GM12878 (cell line): ENCODE measurements around the gene PALMD. TPM values are rescaled to one million over a fixed set of nuclear protein-coding genes. Genes with fewer than 3 reads are reported as not detected.

Experiments
- ATAC-seq: fragments of 200-7000 bp; cut with Tn5 transposase; 3 replicates; pipeline ENCODE4 v1.9.1; 2020; ENCODE audit warnings: mild to moderate bottlenecking, moderate library complexity
- BruUV-seq: library from RNA; stranded (reverse); fragments of 400-500 nt; replicated peaks from 2 replicates; lab custom pipeline; 2021; lab: Mats Ljungman, UMichigan
- CTCF ChIA-PET: fragments of 300-600 bp; sonication (Branson Sonifier 250); formaldehyde crosslinking; extraction: SDS; loops from one replicate; lab custom pipeline; 2021; ENCODE audit warnings: inconsistent platforms; lab: Yijun Ruan, JAX
- POLR2A ChIA-PET: fragments of 350-600 bp; formaldehyde crosslinking; extraction: SDS; loops from one replicate; lab custom pipeline; 2021; ENCODE audit warnings: inconsistent platforms; lab: Charles Lee
- RAD21 ChIA-PET: fragments of 300-600 bp; sonication (Branson Sonifier 250); formaldehyde crosslinking; loops from one replicate; lab custom pipeline; 2023; ENCODE audit warnings: antibody characterized with exemption; ENCODE audit not compliant: unreplicated experiment; lab: Charles Lee
- SMC1A ChIA-PET: fragments of 300-600 bp; sonication (Branson Sonifier 250); formaldehyde crosslinking; loops from one replicate; lab custom pipeline; 2023; ENCODE audit not compliant: unreplicated experiment, uncharacterized antibody; lab: Charles Lee
- DNase-seq: peaks from one replicate; pipeline ENCODE4 v3.0.0-alpha.2; 2011; ENCODE audit warnings: low read depth, low spot score
- FAIRE-seq: peaks from 3 replicates; lab custom pipeline; 2011; peaks lifted over from hg19 to GRCh38; lab: Jason Lieb, UNC
- H2AFZ ChIP-seq: 2 replicates; pipeline ENCODE4 v1.6.0; 2011; ENCODE audit warnings: low read depth, low read length, control low read depth; ENCODE audit not compliant: control insufficient read depth
- H3K27ac ChIP-seq: 2 replicates; pipeline ENCODE4 v1.5.1; 2011; ENCODE audit warnings: control low read depth; ENCODE audit not compliant: control insufficient read depth, insufficient read depth
- H3K27me3 ChIP-seq, 2 experiments: replicated peaks in 1 of 2; 2 replicates each; pipeline versions ENCODE4 v1.6.0 to v1.6.1; 2011; ENCODE audit warnings: low read length in 1 of 2; ENCODE audit not compliant: control insufficient read depth in 2 of 2, insufficient read depth in 2 of 2
- H3K36me3 ChIP-seq, 2 experiments: 2 replicates each; pipeline ENCODE4 v1.5.1; 2011; ENCODE audit warnings: low read length in 1 of 2; ENCODE audit not compliant: control insufficient read depth in 2 of 2, insufficient read depth in 2 of 2
- H3K4me1 ChIP-seq: 2 replicates; pipeline ENCODE4 v1.6.1; 2011; ENCODE audit warnings: mild to moderate bottlenecking, low read length, moderate library complexity, mixed read lengths; ENCODE audit not compliant: control insufficient read depth, insufficient read depth
- H3K4me2 ChIP-seq: 2 replicates; pipeline ENCODE4 v1.6.0; 2011; ENCODE audit warnings: control low read depth; ENCODE audit not compliant: control insufficient read depth, insufficient read depth
- H3K4me3 ChIP-seq: fragments of 200-600 bp; sonication (generic); 2 replicates; pipeline ENCODE4 v1.5.1; 2016
- H3K79me2 ChIP-seq: 2 replicates; pipeline ENCODE4 v1.6.0; 2011; ENCODE audit warnings: low read length; ENCODE audit not compliant: control insufficient read depth, insufficient read depth
- H3K9ac ChIP-seq: 2 replicates; pipeline ENCODE4 v1.8.0; 2011; ENCODE audit warnings: low read length, control low read depth, mixed read lengths; ENCODE audit not compliant: control insufficient read depth, insufficient read depth
- H3K9me3 ChIP-seq: replicated peaks from 3 replicates; pipeline ENCODE4 v1.5.1; 2011; ENCODE audit warnings: mild to moderate bottlenecking, low read length; ENCODE audit not compliant: control insufficient read depth, insufficient read depth
- H4K20me1 ChIP-seq: 2 replicates; pipeline ENCODE4 v1.6.0; 2011; ENCODE audit not compliant: control insufficient read depth, insufficient read depth
- BCL11A ChIP-seq: IDR thresholded peaks from 2 replicates; pipeline ENCODE4 v1.6.1; 2011; ENCODE audit warnings: low read depth, low read length
- CHD1 ChIP-seq: IDR thresholded peaks from 2 replicates; pipeline ENCODE4 v1.6.1; 2012; ENCODE audit warnings: low read depth, low read length, improper control_type of control experiment
- ETV6 ChIP-seq, 2 experiments: fragments of 450-650 bp in 1 of 2; IDR thresholded peaks in 1 of 2; conservative IDR thresholded peaks in 1 of 2; 2 replicates each; pipeline ENCODE4 v1.6.1; 2014; ENCODE audit warnings: antibody characterized with exemption in 1 of 2, borderline replicate concordance in 1 of 2, low read depth in 1 of 2, mild to moderate bottlenecking in 1 of 2, moderate library complexity in 1 of 2
- FOXK2 ChIP-seq: fragments of 450-650 bp; IDR thresholded peaks from 2 replicates; pipeline ENCODE4 v1.6.1; 2017; ENCODE audit warnings: mild to moderate bottlenecking, moderate library complexity
- KAT2A ChIP-seq: conservative IDR thresholded peaks from 2 replicates; pipeline ENCODE4 v1.6.1; 2011; ENCODE audit warnings: low read depth, low read length; ENCODE audit not compliant: control insufficient read depth
- LARP7 ChIP-seq: fragments of 450-650 bp; IDR thresholded peaks from 2 replicates; pipeline ENCODE4 v1.6.1; 2017; ENCODE audit warnings: mild to moderate bottlenecking
- PML ChIP-seq: IDR thresholded peaks from 2 replicates; pipeline ENCODE4 v1.6.1; 2012; ENCODE audit warnings: low read length, inconsistent platforms
- TCF12 ChIP-seq: IDR thresholded peaks from 2 replicates; pipeline ENCODE4 v1.6.1; 2011; ENCODE audit warnings: low read depth, mild to moderate bottlenecking, low read length
- WGBS: methylation state at CpG from one replicate; pipeline ENCODE4 v1.1.6; 2016; ENCODE audit warnings: low lambda C conversion rate; ENCODE audit not compliant: insufficient replicate concordance, insufficient coverage; ENCODE audit errors: missing lambda C conversion rate; 5-methylcytosine and 5-hydroxymethylcytosine counted together
- in situ Hi-C: fragments of 300-500 bp; cut with MboI; formaldehyde crosslinking; loops from 9 replicates; pipeline ENCODE4 v1.14.3; 2018; ENCODE audit warnings: mixed read lengths
- intact Hi-C: fragments of 100-400 bp; cut with micrococcal nuclease; formaldehyde crosslinking; loops from one replicate; pipeline ENCODE4 v1.14.2; 2022; ENCODE audit not compliant: unreplicated experiment
- polyA plus RNA-seq, 11 experiments: library from polyadenylated mRNA; depleted of rRNA in 4 of 11; unstranded in 6 of 11; stranded (reverse) in 5 of 11; fragments of >200 nt; fragmentation: Nextera tagmentation in 4 of 11; fragmentation: Illumina TruSeq in 1 of 11; extraction: Ambion mirVana in 4 of 11; extraction: Trizol in 1 of 11; gene quantifications; 1 replicate in 1 of 11; 2 replicates in 10 of 11; pipeline versions ENCODE4 v1.2.1 to v1.2.3, GENCODE V29; 2011 to 2016; ENCODE audit warnings: inconsistent platforms in 2 of 11, missing spikeins in 2 of 11, low read depth in 1 of 11
- total RNA-seq, 4 experiments: library from RNA; depleted of rRNA in 3 of 4; stranded (reverse); fragments of >200 nt in 3 of 4; fragmentation: Illumina TruSeq in 1 of 4; extraction: Trizol in 1 of 4; gene quantifications; 2 replicates each; pipeline versions ENCODE4 v1.2.1 to v1.2.3, GENCODE V29; 2013 to 2021
- TF ChIP-seq, protein P1 (sequence below): fragments of 450-650 bp; IDR thresholded peaks from 2 replicates; pipeline ENCODE4 v1.6.1; 2017; ENCODE audit warnings: mild to moderate bottlenecking, moderate library complexity
- TF ChIP-seq, protein P2 (sequence below), 3 experiments: IDR thresholded peaks in 2 of 3; conservative IDR thresholded peaks in 1 of 3; 2 replicates each; pipeline ENCODE4 v1.5.1; 2011; ENCODE audit warnings: low read depth in 3 of 3, low read length in 3 of 3, mild to moderate bottlenecking in 3 of 3, control low read depth in 2 of 3, moderate library complexity in 2 of 3, inconsistent platforms in 1 of 3, mixed read lengths in 1 of 3; ENCODE audit not compliant: control insufficient read depth in 2 of 3, insufficient read depth in 1 of 3; ENCODE audit errors: extremely low read depth in 1 of 3

The PALMD gene
- total and polyA plus RNA-seq, 10 of the 15 experiments (the other 5 are each of a cell fraction or from before 2014, with no cell fraction given), result under 0.01 to 0.09 (median 0.04) TPM; not detected in 4

DNA sequence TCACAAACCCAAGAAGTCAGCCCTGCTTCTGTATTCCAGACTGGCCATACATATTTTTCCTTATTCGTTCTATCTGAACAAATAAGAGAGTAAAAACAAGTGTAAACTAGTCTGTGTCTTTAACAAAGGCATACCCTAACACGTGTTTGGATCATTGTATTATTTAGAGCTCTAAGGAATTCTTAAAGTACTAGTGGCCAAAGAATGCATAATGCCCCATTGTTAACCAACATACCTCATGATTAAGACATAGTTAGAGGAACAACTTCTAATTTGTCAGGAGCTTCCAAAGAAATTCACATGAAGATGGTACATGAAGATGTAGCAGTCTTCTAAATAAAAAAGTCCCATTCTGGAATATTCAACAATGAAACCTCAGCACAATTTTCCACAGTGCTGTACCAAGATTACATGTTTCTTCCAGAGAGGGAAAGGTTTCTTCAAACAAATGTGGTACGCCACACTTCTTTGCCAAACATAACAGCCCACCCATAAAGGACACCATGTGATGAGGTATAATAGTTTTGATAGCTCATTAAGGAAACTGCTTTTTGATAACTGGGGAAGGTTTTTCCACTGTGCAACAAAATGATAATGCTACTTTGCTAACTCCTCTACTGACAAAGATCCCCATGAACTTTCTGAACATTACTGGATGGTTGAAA, 5.0 kb downstream of the PALMD start:
- intact Hi-C loops (no loop called here), in situ Hi-C loops (no loop called here)
- Histone ChIP-seq H2AFZ (no peak overlapping the region), H3K4me3 (no peak overlapping the region), H3K79me2 (no peaks in the 10 kb centered on the region), H4K20me1 (no peaks in the 10 kb centered on the region), H3K9ac (no peak overlapping the region), H3K9me3 (no peaks in the 10 kb centered on the region), H3K36me3 (no peaks in the 10 kb centered on the region), H3K4me2 (no peak overlapping the region), H3K4me1 (no peaks in the 10 kb centered on the region), H3K27ac (no peak overlapping the region), H3K27me3 (0 out of 4 replicates have a peak, but pooled peaks cover 0 to 3% of the 10 kb centered on the region in 2 experiments)
- FAIRE-seq, result no peak
- no peak for ATAC-seq
- BruUV-seq, result no TSS peak
- 15% methylated on average over 3 of the region's 3 CpGs for WGBS
- SMC1A ChIA-PET, result interaction anchor here (1.1 to 1.5 kb wide), 4 partner anchors 10 to 469 kb away, joined by 3 read pairs; no protein-coding TSS in a partner anchor
- RAD21 ChIA-PET, result no interaction called here
- no peak for DNase-seq
- POLR2A ChIA-PET, result no interaction called here
- no peak for TF ChIP-seq ETV6 (conservative IDR thresholded peaks at IDR 0.05 in 1 of 2, IDR thresholded peaks at IDR 0.05 in 1 of 2; ENCODE audit: borderline replicate concordance in 1 of 2, low read depth in 1 of 2)
- no peak for TF ChIP-seq BCL11A
- no peak for TF ChIP-seq KAT2A
- TF ChIP-seq TCF12, result no peak
- TF ChIP-seq LARP7, result no peak
- TF ChIP-seq CHD1, result no peak
- TF ChIP-seq FOXK2, result no peak
- TF ChIP-seq, protein P1, sequence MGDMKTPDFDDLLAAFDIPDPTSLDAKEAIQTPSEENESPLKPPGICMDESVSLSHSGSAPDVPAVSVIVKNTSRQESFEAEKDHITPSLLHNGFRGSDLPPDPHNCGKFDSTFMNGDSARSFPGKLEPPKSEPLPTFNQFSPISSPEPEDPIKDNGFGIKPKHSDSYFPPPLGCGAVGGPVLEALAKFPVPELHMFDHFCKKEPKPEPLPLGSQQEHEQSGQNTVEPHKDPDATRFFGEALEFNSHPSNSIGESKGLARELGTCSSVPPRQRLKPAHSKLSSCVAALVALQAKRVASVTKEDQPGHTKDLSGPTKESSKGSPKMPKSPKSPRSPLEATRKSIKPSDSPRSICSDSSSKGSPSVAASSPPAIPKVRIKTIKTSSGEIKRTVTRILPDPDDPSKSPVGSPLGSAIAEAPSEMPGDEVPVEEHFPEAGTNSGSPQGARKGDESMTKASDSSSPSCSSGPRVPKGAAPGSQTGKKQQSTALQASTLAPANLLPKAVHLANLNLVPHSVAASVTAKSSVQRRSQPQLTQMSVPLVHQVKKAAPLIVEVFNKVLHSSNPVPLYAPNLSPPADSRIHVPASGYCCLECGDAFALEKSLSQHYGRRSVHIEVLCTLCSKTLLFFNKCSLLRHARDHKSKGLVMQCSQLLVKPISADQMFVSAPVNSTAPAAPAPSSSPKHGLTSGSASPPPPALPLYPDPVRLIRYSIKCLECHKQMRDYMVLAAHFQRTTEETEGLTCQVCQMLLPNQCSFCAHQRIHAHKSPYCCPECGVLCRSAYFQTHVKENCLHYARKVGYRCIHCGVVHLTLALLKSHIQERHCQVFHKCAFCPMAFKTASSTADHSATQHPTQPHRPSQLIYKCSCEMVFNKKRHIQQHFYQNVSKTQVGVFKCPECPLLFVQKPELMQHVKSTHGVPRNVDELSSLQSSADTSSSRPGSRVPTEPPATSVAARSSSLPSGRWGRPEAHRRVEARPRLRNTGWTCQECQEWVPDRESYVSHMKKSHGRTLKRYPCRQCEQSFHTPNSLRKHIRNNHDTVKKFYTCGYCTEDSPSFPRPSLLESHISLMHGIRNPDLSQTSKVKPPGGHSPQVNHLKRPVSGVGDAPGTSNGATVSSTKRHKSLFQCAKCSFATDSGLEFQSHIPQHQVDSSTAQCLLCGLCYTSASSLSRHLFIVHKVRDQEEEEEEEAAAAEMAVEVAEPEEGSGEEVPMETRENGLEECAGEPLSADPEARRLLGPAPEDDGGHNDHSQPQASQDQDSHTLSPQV, result no peak
- TF ChIP-seq, protein P2, sequence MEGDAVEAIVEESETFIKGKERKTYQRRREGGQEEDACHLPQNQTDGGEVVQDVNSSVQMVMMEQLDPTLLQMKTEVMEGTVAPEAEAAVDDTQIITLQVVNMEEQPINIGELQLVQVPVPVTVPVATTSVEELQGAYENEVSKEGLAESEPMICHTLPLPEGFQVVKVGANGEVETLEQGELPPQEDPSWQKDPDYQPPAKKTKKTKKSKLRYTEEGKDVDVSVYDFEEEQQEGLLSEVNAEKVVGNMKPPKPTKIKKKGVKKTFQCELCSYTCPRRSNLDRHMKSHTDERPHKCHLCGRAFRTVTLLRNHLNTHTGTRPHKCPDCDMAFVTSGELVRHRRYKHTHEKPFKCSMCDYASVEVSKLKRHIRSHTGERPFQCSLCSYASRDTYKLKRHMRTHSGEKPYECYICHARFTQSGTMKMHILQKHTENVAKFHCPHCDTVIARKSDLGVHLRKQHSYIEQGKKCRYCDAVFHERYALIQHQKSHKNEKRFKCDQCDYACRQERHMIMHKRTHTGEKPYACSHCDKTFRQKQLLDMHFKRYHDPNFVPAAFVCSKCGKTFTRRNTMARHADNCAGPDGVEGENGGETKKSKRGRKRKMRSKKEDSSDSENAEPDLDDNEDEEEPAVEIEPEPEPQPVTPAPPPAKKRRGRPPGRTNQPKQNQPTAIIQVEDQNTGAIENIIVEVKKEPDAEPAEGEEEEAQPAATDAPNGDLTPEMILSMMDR (IDR thresholded peaks at IDR 0.05 in 2 of 3, conservative IDR thresholded peaks at IDR 0.05 in 1 of 3; ENCODE audit: control insufficient read depth in 2 of 3, extremely low read depth in 1 of 3, insufficient read depth in 1 of 3, low read depth in 3 of 3, low read length in 3 of 3), result no peak
- TF ChIP-seq PML, result no peak
- CTCF ChIA-PET, result no interaction called here
